GM12892 (cell line): ENCODE data around the gene OCA2.

Experiments
- POLR2A ChIP-seq: IDR thresholded peaks from 2 replicates; pipeline ENCODE4 v1.6.1; 2011; ENCODE audit warnings: low read depth, low read length, control low read depth
- POLR2AphosphoS5 ChIP-seq: IDR thresholded peaks from 2 replicates; pipeline ENCODE4 v1.6.1; 2011; ENCODE audit warnings: low read depth, low read length, control low read depth
- TAF1 ChIP-seq: IDR thresholded peaks from 2 replicates; pipeline ENCODE4 v1.6.1; 2011; ENCODE audit warnings: low read depth, mild to moderate bottlenecking, control low read depth, low read length, borderline replicate concordance

DNA sequence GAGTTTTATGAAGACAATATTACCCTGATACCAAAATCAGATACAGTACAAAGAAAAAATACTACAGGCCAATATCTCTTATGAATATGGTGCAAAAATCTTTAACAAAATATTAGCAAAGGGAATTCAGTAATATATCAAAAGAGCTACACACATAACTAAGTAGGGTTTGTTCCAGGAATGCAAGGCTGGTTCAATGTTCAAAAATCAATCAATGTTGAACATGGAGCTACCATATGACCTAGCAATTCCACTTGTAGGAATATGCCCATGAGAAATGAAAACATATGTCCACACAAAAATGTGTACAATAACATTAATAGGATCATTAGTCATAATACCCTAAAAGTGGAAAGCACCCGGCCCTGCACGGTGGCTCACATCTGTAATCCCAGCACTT is 7.8 kb downstream of the OCA2 start:
- TF ChIP-seq POLR2AphosphoS5 (no peak), POLR2A (no peak), TAF1 (no peak)
